K562 (cell line): Measurements from ENCODE around the gene DLGAP1. TPM values are rescaled to one million over a fixed set of nuclear protein-coding genes. Genes with fewer than 3 reads are reported as not detected.

Source experiments
- ATAC-seq: fragments of 200-7000 bp; cut with Tn5 transposase; 3 replicates; pipeline ENCODE4 v1.9.1; 2020; ENCODE audit warnings: moderate library complexity
- BruUV-seq: library from RNA; stranded (reverse); fragments of 400-500 nt; replicated peaks from 2 replicates; lab custom pipeline; 2021; lab: Mats Ljungman, UMichigan
- CTCF ChIA-PET: fragments of 300-600 bp; formaldehyde crosslinking; extraction: SDS; loops from one replicate; lab custom pipeline; 2021; ENCODE audit warnings: low intra/inter-chr PET ratio; lab: Yijun Ruan, JAX
- POLR2A ChIA-PET: fragments of 300-600, 350-650 bp; sonication (Branson Sonifier 250); formaldehyde crosslinking; extraction: SDS; loops from one replicate; lab custom pipeline; 2021; ENCODE audit warnings: antibody characterized with exemption, inconsistent platforms; lab: Yijun Ruan, JAX
- DNase-seq, 4 experiments: peaks; one replicate each; pipeline versions ENCODE4 v3.0.0 to v3.0.0-alpha.2; 2011 to 2018; ENCODE audit warnings: low spot score in 3 of 4, mixed read lengths in 3 of 4; ENCODE audit errors: extremely low read depth in 1 of 4
- FAIRE-seq: peaks from 2 replicates; lab custom pipeline; 2011; peaks lifted over from hg19 to GRCh38; lab: Jason Lieb, UNC
- H2AFZ ChIP-seq: 2 replicates; pipeline ENCODE4 v1.6.0; 2011; ENCODE audit warnings: low read depth, low read length, control low read depth, inconsistent platforms
- H3K27ac ChIP-seq: fragments of 200-600 bp; 3 replicates; pipeline ENCODE4 v1.8.0; 2011; ENCODE audit warnings: low read depth, mild to moderate bottlenecking, control low read depth, inconsistent platforms, low read length, moderate library complexity, mixed read lengths; ENCODE audit errors: extremely low read depth
- H3K27me3 ChIP-seq, 2 experiments: fragments of 300-600 bp in 1 of 2; 2 replicates in 1 of 2; 3 replicates in 1 of 2; pipeline versions ENCODE4 v1.6.0 to v1.8.0; 2011; ENCODE audit warnings: inconsistent platforms in 2 of 2, low read length in 2 of 2, mild to moderate bottlenecking in 1 of 2, mixed read lengths in 1 of 2, moderate library complexity in 1 of 2; ENCODE audit not compliant: control insufficient read depth in 2 of 2, insufficient read depth in 2 of 2
- H3K36me3 ChIP-seq: fragments of 300-600 bp; 3 replicates; pipeline ENCODE4 v1.8.0; 2011; ENCODE audit warnings: mild to moderate bottlenecking, low read length, inconsistent platforms; ENCODE audit not compliant: control insufficient read depth, insufficient read depth
- H3K4me1 ChIP-seq, 2 experiments: fragments of 200-600 bp in 1 of 2; replicated peaks in 1 of 2; 2 replicates in 1 of 2; 3 replicates in 1 of 2; pipeline versions ENCODE4 v1.5.1 to v1.8.0; 2011; ENCODE audit warnings: inconsistent platforms in 2 of 2, low read length in 2 of 2, mild to moderate bottlenecking in 1 of 2, mixed read lengths in 1 of 2, moderate library complexity in 1 of 2; ENCODE audit not compliant: control insufficient read depth in 2 of 2, insufficient read depth in 2 of 2
- H3K4me2 ChIP-seq: 2 replicates; pipeline ENCODE4 v1.6.1; 2011; ENCODE audit warnings: low read length, control low read depth, inconsistent platforms, mixed read lengths; ENCODE audit not compliant: insufficient read depth
- H3K4me3 ChIP-seq: fragments of 200-600 bp; sonication (generic), shearing (Covaris generic); 2 replicates; pipeline ENCODE4 v1.5.1; 2016; ENCODE audit warnings: control low read depth, inconsistent platforms
- H3K79me2 ChIP-seq: fragments of 200-600 bp; 3 replicates; pipeline ENCODE4 v1.8.0; 2011; ENCODE audit warnings: low read length, inconsistent platforms; ENCODE audit not compliant: control insufficient read depth, insufficient read depth
- H3K9ac ChIP-seq, 2 experiments: 2 replicates each; pipeline versions ENCODE4 v1.6.0 to v1.6.1; 2011; ENCODE audit warnings: low read depth in 2 of 2, low read length in 2 of 2, control low read depth in 1 of 2, inconsistent platforms in 1 of 2, mild to moderate bottlenecking in 1 of 2, mixed read lengths in 1 of 2; ENCODE audit not compliant: insufficient read depth in 1 of 2
- H3K9me1 ChIP-seq: one replicate; pipeline ENCODE4 v1.6.0; 2011; ENCODE audit warnings: inconsistent platforms, mild to moderate bottlenecking, low read length, moderate library complexity; ENCODE audit not compliant: control insufficient read depth, insufficient read depth
- H3K9me3 ChIP-seq: replicated peaks from 2 replicates; pipeline ENCODE4 v1.5.1; 2011; ENCODE audit warnings: low read depth, low read length, inconsistent platforms; ENCODE audit not compliant: control insufficient read depth, insufficient read depth
- H4K20me1 ChIP-seq: replicated peaks from 2 replicates; pipeline ENCODE4 v1.6.1; 2011; ENCODE audit warnings: low read length, inconsistent platforms, mixed read lengths; ENCODE audit not compliant: control insufficient read depth, insufficient read depth
- ATF7 ChIP-seq: fragments of 450-650 bp; IDR thresholded peaks from 2 replicates; pipeline ENCODE4 v1.7.1; 2014; ENCODE audit warnings: mild to moderate bottlenecking, moderate library complexity
- MEF2D ChIP-seq: conservative IDR thresholded peaks from 2 replicates; pipeline ENCODE4 v1.6.1; 2016; ENCODE audit warnings: low read depth, missing genetic modification characterization, missing compliant biosample characterization
- SUPT5H ChIP-seq: fragments of 450-650 bp; IDR thresholded peaks from 2 replicates; pipeline ENCODE4 v1.6.1; 2016
- U2AF2 ChIP-seq: fragments of 200-400 bp; formaldehyde crosslinking; optimal IDR thresholded peaks from 2 replicates; pipeline ENCODE3; 2017; ENCODE audit warnings: low read depth, mild to moderate bottlenecking, low read length
- WGBS: fragments of 100-300 bp; shearing (Covaris generic); methylation state at CpG from one replicate; pipeline ENCODE4 v1.1.6; 2016; ENCODE audit warnings: low coverage, mixed read lengths; ENCODE audit not compliant: insufficient coverage; ENCODE audit errors: missing lambda C conversion rate; 5-methylcytosine and 5-hydroxymethylcytosine counted together
- in situ Hi-C: fragments of 300-500 bp; cut with MboI; formaldehyde crosslinking; loops from 4 replicates; pipeline ENCODE4 v1.15.0; 2018; ENCODE audit warnings: inconsistent platforms, mixed read lengths
- intact Hi-C: fragments of 100-400 bp; cut with micrococcal nuclease; formaldehyde crosslinking; loops from 2 replicates; pipeline ENCODE4 v1.14.2; 2022
- polyA plus RNA-seq, 8 experiments: library from polyadenylated mRNA; depleted of rRNA in 4 of 8; stranded (reverse) in 5 of 8; unstranded in 3 of 8; fragments of >200 nt; fragmentation: Nextera tagmentation in 2 of 8; fragmentation: Illumina TruSeq in 1 of 8; extraction: Ambion mirVana in 2 of 8; extraction: Trizol in 1 of 8; gene quantifications; 2 replicates each; pipeline versions ENCODE4 v1.2.1 to v1.2.3, GENCODE V29; 2011 to 2014; ENCODE audit warnings: inconsistent platforms in 1 of 8, missing spikeins in 1 of 8
- total RNA-seq, 7 experiments: library from RNA; depleted of rRNA in 6 of 7; stranded (reverse); fragments of >200 nt in 6 of 7; fragmentation: Illumina TruSeq in 2 of 7; extraction: Trizol in 2 of 7; gene quantifications; 2 replicates each; pipeline versions ENCODE4 v1.2.1 to v1.2.3, GENCODE V29; 2011 to 2021; ENCODE audit warnings: low replicate concordance in 1 of 7
- TF ChIP-seq, protein P1 (sequence below): fragments of 250-450 bp; sonication (Bioruptor Pico); IDR thresholded peaks from 2 replicates; pipeline ENCODE4 v1.4.0; 2020; ENCODE audit warnings: borderline replicate concordance
- TF ChIP-seq, protein P2 (sequence below): fragments of 250-450 bp; sonication (Bioruptor Pico); IDR thresholded peaks from 2 replicates; pipeline ENCODE4 v1.9.0; 2021; ENCODE audit warnings: mild to moderate bottlenecking, inconsistent platforms

Gene DLGAP1
- total and polyA plus RNA-seq, 9 of the 15 experiments (the other 6 are each of a cell fraction or from before 2014, with no cell fraction given) = 0.04 to 0.22 (median 0.08) TPM

DNA sequence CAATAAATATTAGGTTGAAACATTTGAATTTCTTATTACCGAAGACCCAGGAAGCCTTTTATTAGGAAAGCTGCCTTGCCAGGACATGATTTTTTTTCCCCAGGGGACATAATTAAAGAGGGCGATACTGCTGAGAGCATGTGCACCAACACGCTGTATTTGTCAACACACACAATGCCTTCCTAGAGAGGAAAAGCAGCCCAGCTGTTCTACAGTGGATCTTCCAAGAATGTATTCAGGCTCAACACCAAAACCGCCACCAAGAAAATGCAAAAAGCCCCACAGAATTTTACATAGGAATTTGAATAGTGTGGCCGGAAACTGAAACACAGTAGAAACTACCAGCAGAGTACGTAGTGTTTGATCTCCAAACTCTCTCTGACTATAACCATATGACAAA lies 320.4 kb downstream of the DLGAP1 start:
- WGBS = under 1% methylated on average over 6 of the region's 6 CpGs
- H3K4me3 ChIP-seq = no peak overlapping the region
- in situ Hi-C loops (no loop called here), intact Hi-C loops (no loop called here)
- no peaks in the 10 kb centered on the region for H3K4me1 ChIP-seq
- H3K27me3 ChIP-seq = no peaks in the 10 kb centered on the region
- BruUV-seq = no TSS peak
- FAIRE-seq (no peak), ATAC-seq (no peak), DNase-seq (no peak)
- ChIA-PET POLR2A (no interaction called here), CTCF (no interaction called here)
- no peaks in the 10 kb centered on the region for H3K36me3 ChIP-seq
- H3K27ac ChIP-seq = no peak overlapping the region
- no peaks in the 10 kb centered on the region for H3K9me1 ChIP-seq
- H3K9ac ChIP-seq = no peak overlapping the region
- no peak overlapping the region for H3K4me2 ChIP-seq
- TF ChIP-seq, protein P1, sequence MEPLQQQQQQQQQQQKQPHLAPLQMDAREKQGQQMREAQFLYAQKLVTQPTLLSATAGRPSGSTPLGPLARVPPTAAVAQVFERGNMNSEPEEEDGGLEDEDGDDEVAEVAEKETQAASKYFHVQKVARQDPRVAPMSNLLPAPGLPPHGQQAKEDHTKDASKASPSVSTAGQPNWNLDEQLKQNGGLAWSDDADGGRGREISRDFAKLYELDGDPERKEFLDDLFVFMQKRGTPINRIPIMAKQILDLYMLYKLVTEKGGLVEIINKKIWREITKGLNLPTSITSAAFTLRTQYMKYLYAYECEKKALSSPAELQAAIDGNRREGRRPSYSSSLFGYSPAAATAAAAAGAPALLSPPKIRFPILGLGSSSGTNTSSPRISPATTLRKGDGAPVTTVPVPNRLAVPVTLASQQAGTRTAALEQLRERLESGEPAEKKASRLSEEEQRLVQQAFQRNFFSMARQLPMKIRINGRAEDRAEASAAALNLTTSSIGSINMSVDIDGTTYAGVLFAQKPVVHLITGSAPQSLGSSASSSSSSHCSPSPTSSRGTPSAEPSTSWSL (CRISPR knock-in tag) = no peak
- TF ChIP-seq MEF2D (tag) (no peak), SUPT5H (no peak), ATF7 (no peak), U2AF2 (no peak)
- TF ChIP-seq, protein P2, sequence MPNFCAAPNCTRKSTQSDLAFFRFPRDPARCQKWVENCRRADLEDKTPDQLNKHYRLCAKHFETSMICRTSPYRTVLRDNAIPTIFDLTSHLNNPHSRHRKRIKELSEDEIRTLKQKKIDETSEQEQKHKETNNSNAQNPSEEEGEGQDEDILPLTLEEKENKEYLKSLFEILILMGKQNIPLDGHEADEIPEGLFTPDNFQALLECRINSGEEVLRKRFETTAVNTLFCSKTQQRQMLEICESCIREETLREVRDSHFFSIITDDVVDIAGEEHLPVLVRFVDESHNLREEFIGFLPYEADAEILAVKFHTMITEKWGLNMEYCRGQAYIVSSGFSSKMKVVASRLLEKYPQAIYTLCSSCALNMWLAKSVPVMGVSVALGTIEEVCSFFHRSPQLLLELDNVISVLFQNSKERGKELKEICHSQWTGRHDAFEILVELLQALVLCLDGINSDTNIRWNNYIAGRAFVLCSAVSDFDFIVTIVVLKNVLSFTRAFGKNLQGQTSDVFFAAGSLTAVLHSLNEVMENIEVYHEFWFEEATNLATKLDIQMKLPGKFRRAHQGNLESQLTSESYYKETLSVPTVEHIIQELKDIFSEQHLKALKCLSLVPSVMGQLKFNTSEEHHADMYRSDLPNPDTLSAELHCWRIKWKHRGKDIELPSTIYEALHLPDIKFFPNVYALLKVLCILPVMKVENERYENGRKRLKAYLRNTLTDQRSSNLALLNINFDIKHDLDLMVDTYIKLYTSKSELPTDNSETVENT (CRISPR knock-in tag) = no peak
- no peaks in the 10 kb centered on the region; the same call in 1 of the 2 replicates for H3K9me3 ChIP-seq
- no peaks in the 10 kb centered on the region for H3K79me2 ChIP-seq
- no peaks in the 10 kb centered on the region for H4K20me1 ChIP-seq
- no peak overlapping the region for H2AFZ ChIP-seq
